Fibroblast of pulmonary artery (primary cell): ENCODE data around the gene HNF1B.
A peak's percentile ranks its signal among the peaks of the same experiment; 100 is the strongest.

Experiments used
- DNase-seq: peaks from one replicate; pipeline ENCODE4 v3.0.0-alpha.2; 2010; ENCODE audit warnings: low read depth
- H3K4me3 ChIP-seq: replicated peaks from 2 replicates; pipeline ENCODE4 v1.5.1; 2011; ENCODE audit warnings: low read depth, mild to moderate bottlenecking, control low read depth, low read length, moderate library complexity
- CTCF ChIP-seq: IDR thresholded peaks from 2 replicates; pipeline ENCODE4 v1.5.1; 2011; ENCODE audit warnings: mild to moderate bottlenecking, control low read depth, low read length, inconsistent platforms; ENCODE audit errors: missing control alignments

The HNF1B gene

GRCh38 chr17:37744961-37745800, at the start of gene HNF1B:
TSS of gene HNF1B (minus strand) at chr17:37745059. CDS start at chr17:37744884, 175 bp downstream.
- no peak within 1 kb of the TSS for H3K4me3 ChIP-seq
- DNase-seq, result no peak
- TF ChIP-seq CTCF, result no peak

DNA sequence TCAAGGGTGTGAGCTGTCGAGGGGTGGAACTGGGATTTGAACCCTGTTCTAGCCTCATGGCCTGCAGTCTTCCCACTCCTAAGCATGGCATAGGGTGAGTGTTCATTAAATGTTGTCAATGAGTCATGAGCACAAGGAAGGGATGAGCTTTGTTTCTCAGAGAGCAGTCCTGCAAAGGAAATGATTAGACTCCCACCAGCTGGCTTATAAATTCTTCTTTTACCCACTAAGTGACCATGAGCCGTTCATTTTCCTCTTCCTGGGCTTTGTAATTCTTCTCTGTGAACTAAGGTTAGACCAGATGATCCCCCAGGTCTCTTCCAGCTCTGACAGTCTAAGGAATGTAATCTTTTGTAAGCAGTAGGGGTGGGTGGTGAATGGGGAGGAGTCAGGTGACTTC, 47.9 kb upstream of the HNF1B start:
- peak; percentile 31 for DNase-seq
- TF ChIP-seq CTCF, result no peak
- no peak overlapping the region for H3K4me3 ChIP-seq

DNA sequence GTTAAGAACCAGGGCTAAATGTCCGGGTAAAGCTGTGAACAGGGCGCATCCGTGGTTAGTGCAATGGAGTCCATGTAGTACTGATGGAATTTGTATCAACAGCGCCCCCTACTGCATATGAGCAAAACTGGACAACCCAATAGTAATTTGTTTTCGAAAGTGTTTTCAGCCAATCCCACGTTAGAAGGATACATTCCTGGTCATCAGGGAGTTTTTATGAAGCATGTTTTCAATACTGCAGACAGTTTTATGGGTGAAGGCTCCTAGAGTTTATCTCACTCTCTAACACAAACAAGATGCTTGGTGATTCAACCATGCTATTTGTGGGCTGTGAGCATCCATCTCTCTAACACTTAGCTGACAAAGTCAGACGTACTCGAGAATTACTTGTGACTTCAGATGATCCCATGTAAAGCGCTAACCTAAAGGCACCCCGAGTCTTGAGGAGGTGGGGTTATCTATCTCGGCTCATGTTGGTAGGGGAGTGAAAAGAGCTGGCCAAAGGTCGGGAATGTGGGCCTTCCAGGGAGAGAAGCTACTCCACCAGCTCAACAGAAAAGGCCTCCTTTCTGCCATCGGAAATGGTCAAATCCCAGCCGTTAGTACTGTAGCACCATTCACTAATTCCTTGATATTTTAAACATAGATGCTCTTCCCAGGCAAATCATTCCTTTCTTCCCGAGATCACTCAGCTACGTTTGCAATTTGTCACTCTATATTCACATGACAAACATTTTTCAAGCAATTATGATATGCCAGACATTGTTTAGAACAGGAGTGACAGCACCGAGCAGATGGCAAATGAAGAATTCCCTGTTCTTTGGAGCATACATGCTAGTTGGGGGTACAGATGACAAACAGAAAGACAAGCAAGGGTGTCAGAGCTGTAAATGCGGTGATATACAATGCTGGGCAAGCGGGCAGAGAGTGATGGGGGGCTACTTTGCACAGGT, 46.9 kb upstream of the HNF1B start:
- DNase-seq, result peak; percentile 33
- TF ChIP-seq CTCF, result peak; percentile 47
- H3K4me3 ChIP-seq, result no peak overlapping the region

DNA sequence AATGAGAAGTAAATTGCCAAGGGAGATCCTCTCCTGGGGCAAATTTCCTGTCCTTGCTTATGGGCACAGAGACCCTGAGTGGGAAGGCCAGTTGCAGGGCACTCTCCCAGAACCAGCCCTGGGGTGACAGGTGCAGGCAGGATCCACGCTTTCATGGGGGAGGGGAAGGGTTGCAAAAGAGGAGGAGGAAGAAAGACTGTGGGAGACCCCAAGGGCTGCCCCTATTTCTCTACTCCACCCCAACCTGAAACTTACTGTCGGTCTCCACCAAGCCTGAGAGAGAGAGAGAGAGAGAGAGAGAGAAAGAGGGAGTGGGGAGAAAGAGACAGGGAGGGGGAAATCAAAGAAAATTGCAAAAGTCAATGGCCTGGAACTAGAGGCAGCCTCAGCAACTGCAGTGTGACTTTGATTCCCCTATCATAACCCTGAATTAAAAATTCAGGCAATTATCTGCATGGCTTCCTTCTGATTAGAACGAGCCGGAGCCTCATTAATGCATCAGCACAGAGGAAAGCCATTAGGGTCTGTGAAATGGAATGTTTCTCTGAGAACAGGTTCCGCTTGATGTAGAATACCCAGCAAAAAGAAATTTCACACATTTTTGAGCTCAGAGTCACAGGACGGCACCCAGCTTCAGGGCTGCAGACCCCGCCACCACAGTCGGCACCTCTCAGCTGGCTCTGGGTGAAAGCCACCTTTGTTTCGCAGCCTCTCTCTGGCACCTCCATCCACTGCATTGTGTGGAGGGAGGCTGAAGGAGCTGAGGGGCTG, 45.1 kb upstream of the HNF1B start:
- H3K4me3 ChIP-seq, result no peak overlapping the region
- DNase-seq, result no peak
- no peak for TF ChIP-seq CTCF

DNA sequence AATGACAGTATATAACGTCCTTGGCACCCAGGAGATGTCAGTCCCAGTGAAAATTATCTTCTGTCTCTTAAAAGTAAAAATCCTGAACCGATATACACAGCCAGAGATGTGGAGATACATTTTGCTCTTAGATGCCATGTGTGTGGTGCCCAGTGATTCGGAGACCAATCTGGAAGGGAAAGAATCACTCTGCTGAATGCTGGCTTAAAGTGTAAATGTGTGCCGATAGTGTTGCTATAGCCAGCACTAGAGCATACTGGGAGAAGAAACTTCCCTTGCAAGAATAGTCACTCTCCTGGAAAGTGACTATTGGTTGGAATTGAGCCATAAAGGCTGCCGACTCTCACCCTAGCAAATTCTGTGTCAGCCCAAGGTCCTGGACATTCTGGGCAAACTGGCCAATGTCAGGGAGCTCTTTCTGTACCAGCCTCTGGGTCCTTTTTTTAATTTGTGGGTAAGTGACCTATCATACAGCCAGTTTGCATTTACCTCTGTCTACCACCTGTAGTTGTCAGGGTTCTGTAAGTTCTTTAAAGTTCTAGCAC, 44.2 kb upstream of the HNF1B start:
- no peak overlapping the region for H3K4me3 ChIP-seq
- DNase-seq, result no peak
- TF ChIP-seq CTCF, result no peak

DNA sequence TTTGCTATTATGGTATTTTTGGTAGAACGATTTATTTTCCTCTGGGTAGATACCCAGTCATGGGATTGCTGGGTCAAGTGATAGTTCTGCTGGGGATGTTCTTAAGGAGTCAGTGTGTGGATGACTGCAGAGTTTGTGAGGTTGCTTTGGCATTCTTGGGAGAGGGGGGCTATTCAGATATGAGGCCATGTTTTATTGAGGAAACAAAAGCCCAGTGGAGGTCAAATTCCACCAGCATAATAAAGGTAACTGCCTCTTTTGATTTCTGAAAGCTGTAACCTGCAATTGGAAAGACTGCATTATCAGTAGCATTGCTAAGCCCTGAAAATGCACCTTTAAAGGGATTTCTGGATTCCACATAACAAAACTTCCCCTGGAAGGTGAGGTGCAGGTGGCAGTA, 43.7 kb upstream of the HNF1B start:
- no peak for DNase-seq
- TF ChIP-seq CTCF, result no peak
- no peak overlapping the region for H3K4me3 ChIP-seq
